Glutamatergic neuron (in vitro differentiated cells): ENCODE results near the gene ABCA12. TPM values are rescaled to one million over a fixed set of nuclear protein-coding genes. Genes with fewer than 3 reads are reported as not detected.

ENCODE experiments used
- DNase-seq: peaks from one replicate; pipeline ENCODE4 v3.0.0; 2022
- H3K27ac Mint-ChIP-seq: one replicate; pipeline ENCODE4 v1.8.0; 2020; ENCODE audit warnings: mild to moderate bottlenecking, mixed read lengths, inconsistent platforms; ENCODE audit not compliant: unreplicated experiment
- H3K27me3 Mint-ChIP-seq: one replicate; pipeline ENCODE4 v1.8.0; 2020; ENCODE audit warnings: mild to moderate bottlenecking, moderate library complexity, mixed read lengths, inconsistent platforms; ENCODE audit not compliant: unreplicated experiment
- H3K36me3 Mint-ChIP-seq: one replicate; pipeline ENCODE4 v1.8.0; 2020; ENCODE audit warnings: mild to moderate bottlenecking, mixed read lengths, inconsistent platforms; ENCODE audit not compliant: unreplicated experiment
- H3K4me1 Mint-ChIP-seq: one replicate; pipeline ENCODE4 v1.8.0; 2020; ENCODE audit warnings: mild to moderate bottlenecking, low read depth, mixed read lengths, inconsistent platforms; ENCODE audit not compliant: unreplicated experiment
- H3K4me3 Mint-ChIP-seq: one replicate; pipeline ENCODE4 v1.8.0; 2020; ENCODE audit warnings: mild to moderate bottlenecking, mixed read lengths, inconsistent platforms; ENCODE audit not compliant: unreplicated experiment
- H3K9me3 Mint-ChIP-seq: one replicate; pipeline ENCODE4 v1.8.0; 2020; ENCODE audit warnings: mild to moderate bottlenecking, moderate library complexity, mixed read lengths, inconsistent platforms; ENCODE audit not compliant: unreplicated experiment
- CTCF ChIP-seq: fragments of 200-600 bp; sonication (generic); IDR thresholded peaks from one replicate; pipeline ENCODE4 v1.5.0; 2021; ENCODE audit not compliant: partially characterized antibody, unreplicated experiment
- long read RNA-seq: library from polyadenylated mRNA; unstranded; transcript quantifications from one replicate; pipeline ENCODE4 v2.0.0, GENCODE V29; 2020; ENCODE audit not compliant: unreplicated experiment
- total RNA-seq: library from RNA; stranded (reverse); fragmentation: NEBNext Ultra II Directional; extraction: Animal tissue kit (Norgen Biotek cat#: 25700); gene quantifications from one replicate; pipeline ENCODE4 v1.2.1, GENCODE V29; 2021; ENCODE audit not compliant: unreplicated experiment

The ABCA12 gene
- 0.37 TPM for total RNA-seq
- long read RNA-seq, partial matches to known transcripts = 0 of 1 reads
- long read RNA-seq, other reads (novel, unspliced or antisense) = 1 of 1 reads

- no peaks in the 10 kb centered on the region for H3K27me3 Mint-ChIP-seq
- no peak within 1 kb of the TSS for H3K27ac Mint-ChIP-seq
- DNase-seq = no peak
- peaks cover 3% of the 10 kb centered on the region for H3K4me1 Mint-ChIP-seq
- TF ChIP-seq CTCF = no peak
- no peaks in the 10 kb centered on the region for H3K9me3 Mint-ChIP-seq
- H3K36me3 Mint-ChIP-seq = no peaks in the 10 kb centered on the region
- H3K4me3 Mint-ChIP-seq = no peak within 1 kb of the TSS
These were observed at the start of gene ABCA12 for GRCh38 chr2:215138479-215138878. ABCA12 (minus strand) TSS chr2:215138626; CDS start chr2:215138208, 418 bp downstream.

GRCh38 chr2:215188078-215188477 is 49.7 kb upstream of the ABCA12 start:
- Mint-ChIP-seq H3K4me1 (peaks cover 2% of the 10 kb centered on the region), H3K27ac (peak overlapping the region; percentile 14), H3K27me3 (no peaks in the 10 kb centered on the region), H3K9me3 (peaks cover 2% of the 10 kb centered on the region), H3K4me3 (no peak overlapping the region), H3K36me3 (no peaks in the 10 kb centered on the region)
- no peak for DNase-seq
- no peak for TF ChIP-seq CTCF

GRCh38 chr2:215186021-215186420 is 47.6 kb upstream of the ABCA12 start:
- peaks cover 2% of the 10 kb centered on the region for H3K4me1 Mint-ChIP-seq
- no peak overlapping the region for H3K4me3 Mint-ChIP-seq
- no peaks in the 10 kb centered on the region for H3K27me3 Mint-ChIP-seq
- peaks cover 2% of the 10 kb centered on the region for H3K9me3 Mint-ChIP-seq
- TF ChIP-seq CTCF = no peak
- no peak overlapping the region for H3K27ac Mint-ChIP-seq
- no peak for DNase-seq
- no peaks in the 10 kb centered on the region for H3K36me3 Mint-ChIP-seq

GRCh38 chr2:215178121-215178520 is 39.7 kb upstream of the ABCA12 start:
- H3K27me3 Mint-ChIP-seq = no peaks in the 10 kb centered on the region
- TF ChIP-seq CTCF = no peak
- no peak overlapping the region for H3K27ac Mint-ChIP-seq
- no peaks in the 10 kb centered on the region for H3K4me1 Mint-ChIP-seq
- no peaks in the 10 kb centered on the region for H3K36me3 Mint-ChIP-seq
- no peak overlapping the region for H3K4me3 Mint-ChIP-seq
- DNase-seq = no peak
- H3K9me3 Mint-ChIP-seq = no peaks in the 10 kb centered on the region

GRCh38 chr2:215171796-215172195 is 33.4 kb upstream of the ABCA12 start:
- DNase-seq = no peak
- Mint-ChIP-seq H3K4me3 (no peak overlapping the region), H3K36me3 (no peaks in the 10 kb centered on the region)

More at GRCh38 chr2:215171796-215172195, 33.4 kb upstream of the ABCA12 start:
- Mint-ChIP-seq H3K9me3 (peaks cover under 1% of the 10 kb centered on the region), H3K27ac (no peak overlapping the region), H3K4me1 (no peaks in the 10 kb centered on the region), H3K27me3 (no peaks in the 10 kb centered on the region)
- no peak for TF ChIP-seq CTCF
